BE2C (cell line): ENCODE measurements around the gene HPCAL1.

ENCODE experiments used
- DNase-seq: peaks from one replicate; pipeline ENCODE4 v3.0.0-alpha.2; 2020
- H3K27me3 ChIP-seq: fragments of 250-450 bp; sonication (Bioruptor Pico); 2 replicates; pipeline ENCODE4 v1.5.1; 2020; ENCODE audit warnings: mild to moderate bottlenecking
- H3K36me3 ChIP-seq: fragments of 250-450 bp; sonication (Bioruptor Pico); 2 replicates; pipeline ENCODE4 v1.5.1; 2020; ENCODE audit warnings: mild to moderate bottlenecking
- H3K4me1 ChIP-seq: fragments of 250-450 bp; sonication (Bioruptor Pico); 2 replicates; pipeline ENCODE4 v1.5.1; 2020
- H3K4me3 ChIP-seq: 2 replicates; pipeline ENCODE4 v1.5.1; 2011; ENCODE audit warnings: low read depth, low read length
- H3K9me3 ChIP-seq: fragments of 250-450 bp; sonication (Bioruptor Pico); 2 replicates; pipeline ENCODE4 v1.5.1; 2020
- TF ChIP-seq, protein P1 (sequence below): IDR thresholded peaks from 2 replicates; pipeline ENCODE4 v1.5.1; 2012; ENCODE audit warnings: mild to moderate bottlenecking, low read depth, low read length

HPCAL1 gene

DNA sequence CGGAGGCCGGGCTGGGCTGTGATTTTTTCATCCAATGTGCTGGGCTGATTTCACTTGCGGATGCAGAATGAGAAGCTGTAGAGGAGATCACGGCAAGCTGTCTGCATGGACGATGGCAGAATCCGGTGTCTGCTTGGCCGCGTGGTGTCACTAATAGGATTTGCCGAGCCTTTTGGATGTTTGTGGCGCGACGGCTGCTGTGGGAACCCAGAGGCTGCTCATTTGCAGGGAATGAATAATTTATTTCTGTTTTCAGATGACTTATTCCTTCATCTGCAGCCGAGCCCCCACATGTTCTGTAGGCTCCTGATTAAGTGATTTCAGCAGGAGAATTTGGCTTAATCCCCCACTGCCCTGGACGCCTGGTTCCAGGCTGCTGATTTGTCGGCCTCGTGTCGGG lies 82.8 kb downstream of the HPCAL1 start:
- no peaks in the 10 kb centered on the region for H3K9me3 ChIP-seq
- H3K4me3 ChIP-seq, result peak overlapping the region; percentile 23
- H3K4me1 ChIP-seq, result peaks cover 45% of the 10 kb centered on the region
- H3K36me3 ChIP-seq, result no peaks in the 10 kb centered on the region
- DNase-seq, result peak; percentile 70
- TF ChIP-seq, protein P1, sequence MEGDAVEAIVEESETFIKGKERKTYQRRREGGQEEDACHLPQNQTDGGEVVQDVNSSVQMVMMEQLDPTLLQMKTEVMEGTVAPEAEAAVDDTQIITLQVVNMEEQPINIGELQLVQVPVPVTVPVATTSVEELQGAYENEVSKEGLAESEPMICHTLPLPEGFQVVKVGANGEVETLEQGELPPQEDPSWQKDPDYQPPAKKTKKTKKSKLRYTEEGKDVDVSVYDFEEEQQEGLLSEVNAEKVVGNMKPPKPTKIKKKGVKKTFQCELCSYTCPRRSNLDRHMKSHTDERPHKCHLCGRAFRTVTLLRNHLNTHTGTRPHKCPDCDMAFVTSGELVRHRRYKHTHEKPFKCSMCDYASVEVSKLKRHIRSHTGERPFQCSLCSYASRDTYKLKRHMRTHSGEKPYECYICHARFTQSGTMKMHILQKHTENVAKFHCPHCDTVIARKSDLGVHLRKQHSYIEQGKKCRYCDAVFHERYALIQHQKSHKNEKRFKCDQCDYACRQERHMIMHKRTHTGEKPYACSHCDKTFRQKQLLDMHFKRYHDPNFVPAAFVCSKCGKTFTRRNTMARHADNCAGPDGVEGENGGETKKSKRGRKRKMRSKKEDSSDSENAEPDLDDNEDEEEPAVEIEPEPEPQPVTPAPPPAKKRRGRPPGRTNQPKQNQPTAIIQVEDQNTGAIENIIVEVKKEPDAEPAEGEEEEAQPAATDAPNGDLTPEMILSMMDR, result 0 out of 2 replicates have a peak, but pooled peaks have one; percentile 4
- no peaks in the 10 kb centered on the region for H3K27me3 ChIP-seq

DNA sequence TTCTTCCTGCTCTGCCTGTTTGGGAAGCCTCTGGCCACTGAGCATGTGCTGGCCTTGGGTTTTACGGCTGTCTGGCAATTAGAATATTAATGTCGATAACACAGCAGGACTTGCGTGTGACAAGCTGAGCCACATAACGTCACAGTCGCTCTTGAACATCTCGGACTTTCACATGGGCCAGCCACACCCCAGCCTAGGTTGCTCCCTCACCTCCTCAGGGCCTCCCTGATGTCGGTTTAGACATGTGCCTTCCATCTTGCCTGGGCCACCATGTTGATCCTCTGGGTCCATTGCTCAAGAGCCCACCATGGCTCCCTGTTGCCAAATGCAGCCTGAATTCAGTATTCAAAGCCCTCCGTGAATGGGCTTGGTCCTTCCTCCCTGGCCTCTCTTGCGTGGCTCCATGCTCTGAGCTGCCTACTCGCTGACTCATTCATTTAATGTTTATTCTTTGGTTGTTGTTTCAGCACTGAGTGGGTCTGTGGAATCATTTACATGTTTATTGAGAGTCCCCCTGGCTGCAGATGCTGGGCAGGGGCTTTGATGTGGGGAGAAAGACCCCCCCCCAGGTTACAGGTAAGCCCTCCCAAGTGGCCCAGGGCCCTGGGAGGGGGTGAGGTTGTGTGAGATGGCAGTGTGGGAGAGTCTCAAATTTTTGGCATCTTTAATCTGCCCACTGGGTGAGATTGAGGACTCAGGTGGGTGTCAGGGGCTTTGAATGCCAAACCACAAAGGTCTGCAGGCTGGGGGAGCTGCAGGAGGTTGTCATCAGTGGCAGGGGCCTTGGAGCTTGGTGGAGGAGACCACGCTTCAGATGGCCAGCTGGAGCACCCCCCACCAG lies 83.4 kb downstream of the HPCAL1 start:
- no peak for DNase-seq
- no peaks in the 10 kb centered on the region for H3K27me3 ChIP-seq
- H3K4me3 ChIP-seq, result peak overlapping the region; percentile 23
- TF ChIP-seq, protein P1, result no peak
- H3K36me3 ChIP-seq, result no peaks in the 10 kb centered on the region
- H3K4me1 ChIP-seq, result peaks cover 52% of the 10 kb centered on the region
- H3K9me3 ChIP-seq, result no peaks in the 10 kb centered on the region

DNA sequence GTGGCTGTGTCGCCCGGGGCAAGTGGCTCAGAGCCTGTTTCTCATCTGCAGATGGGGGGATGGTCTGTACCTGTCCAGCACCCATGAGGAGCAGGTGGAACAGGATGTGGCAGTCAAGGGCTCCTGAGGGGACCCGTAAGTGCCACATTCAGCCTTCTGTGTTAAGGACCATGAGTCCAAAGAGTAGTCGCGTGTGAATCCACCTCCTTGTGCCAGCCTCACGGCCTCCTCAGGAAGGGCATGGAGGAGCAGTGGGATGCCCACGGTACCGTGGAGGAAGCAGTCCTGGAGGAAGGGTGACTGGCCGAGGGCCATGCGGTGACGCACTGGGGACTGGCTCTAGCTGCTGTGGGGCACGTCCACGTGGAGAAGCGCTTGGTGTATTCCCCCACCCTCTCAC lies 84.3 kb downstream of the HPCAL1 start:
- H3K36me3 ChIP-seq, result no peaks in the 10 kb centered on the region
- TF ChIP-seq, protein P1, result no peak
- H3K4me1 ChIP-seq, result peaks cover 58% of the 10 kb centered on the region
- no peak for DNase-seq
- no peaks in the 10 kb centered on the region for H3K9me3 ChIP-seq
- no peaks in the 10 kb centered on the region for H3K27me3 ChIP-seq
- H3K4me3 ChIP-seq, result no peak overlapping the region

DNA sequence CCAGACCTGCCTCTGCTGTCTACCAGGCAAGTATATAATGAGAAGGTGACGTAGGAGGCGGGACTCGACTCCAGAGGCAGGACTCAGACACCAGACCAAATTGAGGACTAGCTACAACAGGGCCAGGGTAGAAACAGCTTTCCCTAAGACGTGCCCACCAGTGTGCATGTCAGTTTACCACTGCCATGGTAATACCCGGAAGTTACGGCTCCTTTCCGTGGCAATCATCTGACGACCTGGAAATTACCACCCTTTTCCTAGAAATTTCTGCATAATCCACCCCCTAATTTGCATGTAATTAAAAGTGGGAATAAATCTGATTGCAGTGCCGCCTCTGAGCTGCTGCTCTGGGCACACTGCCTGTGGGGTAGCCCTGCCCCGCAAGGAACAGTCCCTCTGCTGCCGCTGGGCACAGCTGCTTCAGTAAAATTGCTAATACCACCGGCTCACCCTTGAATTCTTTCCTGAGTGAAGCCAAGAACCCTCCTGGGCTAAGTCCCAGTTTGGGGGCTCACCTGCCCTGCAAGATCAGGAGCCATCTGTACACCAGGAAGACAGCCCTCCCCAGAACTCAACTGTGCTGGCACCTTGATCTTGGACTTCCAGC lies 86.4 kb downstream of the HPCAL1 start:
- TF ChIP-seq, protein P1, result no peak
- H3K4me1 ChIP-seq, result peaks cover 67% of the 10 kb centered on the region
- no peak overlapping the region for H3K4me3 ChIP-seq

DNA sequence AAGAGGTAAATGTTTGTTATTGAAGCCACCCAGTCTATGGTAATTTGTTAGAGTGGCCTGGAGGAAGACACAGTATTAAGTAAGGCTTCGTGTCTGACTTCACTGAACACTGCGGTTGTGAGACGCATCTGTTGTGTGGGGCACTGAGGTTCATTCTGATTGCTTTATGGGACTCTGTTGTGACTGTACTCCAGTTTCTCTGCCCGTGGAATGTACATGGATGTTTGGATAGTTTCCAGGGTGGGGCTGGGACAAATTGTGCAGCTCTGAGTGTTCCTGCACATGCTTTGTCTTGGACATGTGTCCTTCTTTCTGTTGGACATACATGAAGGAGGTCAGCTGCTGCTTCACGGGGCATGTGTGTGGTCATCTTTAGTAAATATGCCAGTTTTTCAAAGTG lies 86.9 kb downstream of the HPCAL1 start:
- no peak for DNase-seq
- H3K4me3 ChIP-seq, result no peak overlapping the region
- H3K4me1 ChIP-seq, result peaks cover 66% of the 10 kb centered on the region

More for the DNA sequence above, 86.4 kb downstream of the HPCAL1 start:
- no peak for DNase-seq
- Histone ChIP-seq H3K36me3 (no peaks in the 10 kb centered on the region), H3K27me3 (no peaks in the 10 kb centered on the region), H3K9me3 (no peaks in the 10 kb centered on the region)

More for the DNA sequence above, 86.9 kb downstream of the HPCAL1 start:
- H3K27me3 ChIP-seq, result no peaks in the 10 kb centered on the region
- no peaks in the 10 kb centered on the region for H3K9me3 ChIP-seq
- no peaks in the 10 kb centered on the region for H3K36me3 ChIP-seq
- TF ChIP-seq, protein P1, result no peak
